Hepatocyte (in vitro differentiated cells): ENCODE results near the gene CRIM1.

ENCODE experiments used
- CTCF ChIP-seq: fragments of 200-600 bp; sonication (generic); IDR thresholded peaks from 2 replicates; pipeline ENCODE4 v1.5.1; 2016; ENCODE audit warnings: antibody characterized with exemption, mild to moderate bottlenecking; ENCODE audit not compliant: poor library complexity
- EZH2 ChIP-seq: fragments of 200-600 bp; sonication (generic); IDR thresholded peaks from 2 replicates; pipeline ENCODE4 v1.6.1; 2016; ENCODE audit warnings: antibody characterized with exemption, mild to moderate bottlenecking, borderline replicate concordance

DNA sequence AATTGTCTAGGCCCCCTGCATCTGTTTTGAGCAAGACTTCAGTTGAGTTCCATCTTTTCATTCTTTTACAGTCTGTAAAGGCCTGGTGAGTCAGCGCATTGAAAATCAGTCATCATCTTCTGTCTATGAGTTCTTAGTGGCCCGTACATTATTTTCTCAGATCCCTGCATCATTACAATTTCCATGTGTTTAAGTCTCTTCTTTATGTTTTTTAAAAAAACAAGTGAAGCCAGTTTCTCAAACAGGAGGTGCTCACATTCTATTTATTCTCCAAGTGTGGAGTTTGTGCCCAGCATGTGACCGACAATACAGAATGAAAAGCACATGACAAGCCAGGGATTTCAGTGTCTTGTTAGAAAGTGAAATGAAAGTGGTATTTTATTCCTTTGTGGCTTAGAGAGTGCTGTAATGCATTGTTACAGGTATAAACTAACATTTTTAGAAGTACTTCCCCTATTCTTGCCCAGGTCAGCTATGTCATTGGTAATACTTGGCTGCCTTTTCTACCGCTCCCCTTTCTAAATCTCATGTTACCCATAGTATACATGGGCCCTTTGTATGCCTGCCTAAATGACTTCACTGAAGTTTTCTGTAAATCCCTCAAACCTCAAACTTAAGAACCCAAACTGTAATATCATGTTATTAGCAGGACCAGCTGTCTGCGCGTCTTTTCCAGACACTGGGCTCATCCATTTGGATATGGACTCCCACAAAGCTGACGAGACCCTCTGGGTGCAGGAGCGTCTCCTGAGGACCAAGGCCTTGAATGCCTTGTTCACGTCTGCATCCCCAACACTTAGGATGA is 174.8 kb downstream of the CRIM1 start:
- TF ChIP-seq CTCF (no peak), EZH2 (no peak)
